Neural cell (in vitro differentiated cells): ENCODE results near the gene ZNF322.

Experiments used
- REST ChIP-seq: IDR thresholded peaks from 2 replicates; pipeline ENCODE4 v1.6.1; 2012; ENCODE audit warnings: borderline replicate concordance
- TF ChIP-seq, protein P1 (sequence below): fragments of 450-650 bp; IDR thresholded peaks from 2 replicates; pipeline ENCODE4 v1.5.1; 2014; ENCODE audit warnings: antibody characterized with exemption, mild to moderate bottlenecking, moderate library complexity; ENCODE audit not compliant: poor library complexity, severe bottlenecking

- TF ChIP-seq, protein P1, sequence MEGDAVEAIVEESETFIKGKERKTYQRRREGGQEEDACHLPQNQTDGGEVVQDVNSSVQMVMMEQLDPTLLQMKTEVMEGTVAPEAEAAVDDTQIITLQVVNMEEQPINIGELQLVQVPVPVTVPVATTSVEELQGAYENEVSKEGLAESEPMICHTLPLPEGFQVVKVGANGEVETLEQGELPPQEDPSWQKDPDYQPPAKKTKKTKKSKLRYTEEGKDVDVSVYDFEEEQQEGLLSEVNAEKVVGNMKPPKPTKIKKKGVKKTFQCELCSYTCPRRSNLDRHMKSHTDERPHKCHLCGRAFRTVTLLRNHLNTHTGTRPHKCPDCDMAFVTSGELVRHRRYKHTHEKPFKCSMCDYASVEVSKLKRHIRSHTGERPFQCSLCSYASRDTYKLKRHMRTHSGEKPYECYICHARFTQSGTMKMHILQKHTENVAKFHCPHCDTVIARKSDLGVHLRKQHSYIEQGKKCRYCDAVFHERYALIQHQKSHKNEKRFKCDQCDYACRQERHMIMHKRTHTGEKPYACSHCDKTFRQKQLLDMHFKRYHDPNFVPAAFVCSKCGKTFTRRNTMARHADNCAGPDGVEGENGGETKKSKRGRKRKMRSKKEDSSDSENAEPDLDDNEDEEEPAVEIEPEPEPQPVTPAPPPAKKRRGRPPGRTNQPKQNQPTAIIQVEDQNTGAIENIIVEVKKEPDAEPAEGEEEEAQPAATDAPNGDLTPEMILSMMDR, result no peak
- TF ChIP-seq REST, result no peak
Observed at GRCh38 chr6:26659042-26659999, at the start of gene ZNF322.
